ENCODE results near the gene KRTCAP2.

KRTCAP2 gene

DNA sequence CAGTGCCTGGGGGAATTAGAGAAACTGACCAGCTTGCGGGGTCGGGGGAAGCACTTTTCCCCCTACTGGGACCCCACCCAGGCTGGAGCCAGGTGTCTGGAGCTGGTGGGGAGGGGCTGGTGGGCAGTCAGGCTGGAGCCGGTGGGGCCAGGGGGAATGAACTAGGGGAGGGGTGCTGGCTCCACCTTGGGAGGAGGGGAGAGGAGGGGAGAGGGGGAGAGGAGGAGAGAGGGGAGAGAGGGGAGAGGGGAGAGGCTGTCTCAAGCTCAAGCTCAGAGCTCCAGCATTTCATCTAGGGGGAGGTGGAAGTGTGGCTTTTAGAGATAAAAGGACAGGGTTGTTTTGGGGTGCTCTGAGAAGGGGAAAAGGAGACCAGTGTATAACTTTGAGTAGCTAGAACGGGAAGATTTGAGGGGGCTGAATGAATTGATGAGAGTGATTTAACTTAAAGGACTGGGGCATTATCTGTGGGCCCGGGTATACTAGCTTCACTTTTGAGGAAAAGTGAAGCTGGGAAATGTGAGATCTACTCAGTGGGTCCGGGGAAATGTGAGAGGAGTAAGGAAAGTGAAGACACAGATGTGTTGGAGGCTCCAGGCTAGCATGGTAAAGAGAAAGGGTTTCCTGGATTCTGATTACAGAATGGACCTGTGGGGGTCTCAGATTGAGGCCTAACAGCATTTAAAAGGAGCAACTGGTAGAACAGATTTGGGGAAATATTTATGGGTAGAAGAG, 42.7 kb downstream of the KRTCAP2 start:
- no peak for DNase-seq

DNA sequence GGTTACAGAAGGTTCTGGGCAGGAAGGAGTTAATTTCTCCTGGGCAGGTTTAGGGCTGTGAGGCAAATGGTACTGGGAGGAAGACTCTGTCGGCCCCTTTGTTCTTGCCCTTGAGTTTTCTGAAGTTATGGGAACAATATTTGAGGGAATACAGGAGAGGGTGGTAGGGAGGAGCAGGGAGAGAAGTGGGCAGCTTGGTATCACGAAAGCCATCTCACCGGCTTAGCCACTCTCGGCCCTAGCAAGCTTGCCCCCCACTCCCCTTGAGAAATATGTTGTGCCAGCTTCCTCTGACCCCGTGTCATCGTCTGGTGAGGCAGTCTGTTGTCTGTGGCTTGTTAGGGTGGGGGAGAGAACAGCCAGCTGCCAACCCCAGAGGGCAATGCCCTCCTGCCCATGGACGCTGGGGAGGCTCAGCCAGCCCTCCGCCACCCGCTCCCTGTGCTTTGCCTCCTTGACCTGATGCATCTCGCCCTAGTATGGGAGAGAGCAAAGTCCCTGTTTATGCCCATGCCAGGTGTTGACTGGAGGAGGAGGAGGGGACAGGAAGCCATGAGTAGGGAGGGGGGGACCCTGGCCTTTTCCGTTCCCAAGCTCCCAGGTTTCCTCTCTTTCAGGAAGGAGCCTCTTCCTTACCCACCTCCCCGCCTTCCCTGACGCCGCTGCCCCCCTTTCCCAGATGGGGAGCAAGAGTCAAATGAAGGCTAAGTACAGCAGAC, 44.2 kb downstream of the KRTCAP2 start:
- no peak for DNase-seq

DNA sequence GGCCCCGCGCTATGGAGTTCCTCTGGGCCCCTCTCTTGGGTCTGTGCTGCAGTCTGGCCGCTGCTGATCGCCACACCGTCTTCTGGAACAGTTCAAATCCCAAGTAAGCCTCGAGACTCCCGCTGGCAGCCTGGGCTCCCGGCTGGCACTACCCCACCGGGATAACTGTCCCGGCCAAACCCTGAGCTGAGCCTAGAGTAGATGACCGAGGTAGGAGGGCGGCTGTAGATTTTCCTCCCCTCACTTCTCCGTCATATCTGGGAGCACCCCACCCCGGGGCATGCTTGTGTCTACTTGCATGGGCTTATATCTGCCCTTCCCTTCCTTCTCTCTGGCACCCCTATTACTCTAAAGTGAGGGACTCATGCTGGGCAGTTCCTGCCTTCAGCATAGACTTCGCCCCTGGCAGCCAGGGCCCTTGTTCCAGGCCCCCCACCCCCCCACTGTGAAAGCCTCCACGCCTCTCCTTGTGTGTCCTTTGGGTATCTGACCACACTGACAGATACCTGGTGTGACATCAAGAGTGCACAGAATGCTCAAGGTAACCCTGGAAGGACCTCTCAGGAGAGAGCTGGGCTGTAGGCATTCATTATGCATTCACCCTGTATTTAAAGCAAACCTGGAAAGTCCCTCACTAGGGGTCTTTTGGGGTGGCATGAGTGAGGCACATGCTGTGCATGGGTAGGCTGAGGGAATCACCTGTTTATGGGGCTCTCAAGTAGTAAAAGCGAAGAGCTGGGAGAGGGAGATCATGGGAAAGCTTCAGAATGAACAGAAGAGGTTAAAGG, 44.9 kb downstream of the KRTCAP2 start:
- no peak for DNase-seq

DNA sequence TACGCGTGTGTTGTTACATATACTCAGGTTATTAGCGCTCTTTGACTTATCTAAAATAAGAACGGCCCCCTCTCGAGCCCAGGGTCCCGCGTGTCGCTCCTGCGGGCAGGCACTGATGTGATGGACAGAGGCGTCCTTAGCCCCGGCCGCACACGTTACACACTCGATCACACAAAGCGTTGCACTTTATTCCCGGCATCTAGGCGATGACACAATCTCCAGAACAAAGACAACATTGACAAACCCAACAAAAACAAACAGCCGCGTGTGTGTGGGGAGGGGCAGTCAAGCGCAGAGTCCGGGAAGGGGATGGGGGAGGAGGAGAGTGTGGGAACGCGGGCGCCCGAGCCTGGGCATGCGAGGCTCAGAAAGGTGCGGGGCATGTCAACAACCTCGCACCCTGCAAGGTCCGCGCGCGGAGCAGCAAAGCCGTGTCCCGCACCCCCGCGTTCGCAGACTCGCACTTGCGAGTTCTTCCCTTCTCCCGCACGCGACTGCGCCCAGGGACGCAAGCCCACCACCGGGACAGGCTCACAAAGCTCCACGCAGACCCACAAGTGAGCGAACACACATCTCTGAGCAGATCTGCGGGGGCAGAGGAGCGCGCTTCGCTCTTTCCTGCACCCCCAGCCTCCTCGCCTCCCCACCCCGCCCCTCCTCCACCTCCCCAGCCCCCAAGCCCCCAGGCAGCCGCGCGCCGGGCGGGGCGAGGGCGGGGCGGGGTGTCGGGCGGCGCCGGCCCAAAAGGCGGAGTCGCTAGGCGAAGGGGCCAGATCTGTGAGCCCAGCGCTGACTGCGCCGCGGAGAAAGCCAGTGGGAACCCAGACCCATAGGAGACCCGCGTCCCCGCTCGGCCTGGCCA, 45.8 kb downstream of the KRTCAP2 start, which contains the start of gene EFNA1:
Gene EFNA1, plus strand, starts transcription at position 772 of the 862 bp plus-strand sequence. CDS start 102 bp downstream, outside the sequence.
- DNase-seq, result peak; percentile 22

DNA sequence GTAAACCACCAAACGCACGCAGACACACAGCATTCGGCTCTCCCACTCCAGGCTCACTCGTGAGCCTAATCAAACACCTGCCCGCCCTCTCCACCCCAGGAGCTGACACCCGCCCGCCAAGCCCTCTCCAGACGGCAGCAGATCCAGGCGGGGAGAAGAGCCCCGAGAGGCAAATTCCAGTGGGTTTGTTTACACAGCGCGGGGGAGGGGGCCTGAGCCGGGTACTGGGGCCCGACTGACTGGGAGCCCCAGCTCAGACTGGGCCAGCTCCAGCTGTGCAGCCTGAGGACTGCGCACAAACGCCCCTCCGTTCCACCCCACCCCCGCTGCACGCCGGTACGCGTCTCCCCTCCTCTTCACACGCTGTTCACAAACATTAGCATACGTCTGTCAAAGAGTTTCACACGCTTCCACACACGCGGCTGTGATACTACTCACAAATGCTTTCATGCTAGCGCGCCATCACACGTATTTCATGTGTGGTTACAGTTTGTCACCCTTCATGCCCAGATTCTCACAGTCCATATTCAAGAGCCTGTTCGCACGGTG, 46.5 kb downstream of the KRTCAP2 start:
- peak; percentile 9 for DNase-seq

DNA sequence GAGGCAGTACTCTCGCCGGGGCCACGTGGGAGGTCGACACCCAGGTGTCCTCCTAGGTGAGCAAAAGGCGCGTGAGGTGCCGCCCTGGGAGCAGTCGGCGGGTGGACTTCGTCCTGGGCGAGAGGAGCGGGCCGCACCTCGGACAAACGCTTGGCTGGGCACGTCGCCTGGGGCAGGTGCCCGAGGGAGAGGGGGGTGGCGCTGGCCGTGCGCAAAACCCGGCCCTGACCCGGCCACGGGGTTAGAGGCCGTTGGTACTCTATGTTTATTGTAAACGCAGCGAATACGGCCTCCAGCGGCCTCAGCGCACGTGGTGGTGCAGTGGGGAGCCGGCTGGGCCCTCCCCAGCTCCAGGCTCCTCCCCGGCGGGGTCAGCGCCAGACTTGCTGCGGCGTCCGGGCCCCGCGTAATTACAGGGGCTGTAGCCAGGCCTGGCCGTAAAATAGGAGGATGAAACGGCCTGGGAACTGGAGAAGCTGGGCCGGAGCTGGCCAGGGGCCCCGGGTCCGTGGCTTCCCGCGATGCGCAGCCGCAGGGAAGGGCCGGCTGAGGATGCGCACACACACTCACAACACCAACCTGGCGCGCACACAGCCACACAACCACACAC, 47.1 kb downstream of the KRTCAP2 start:
- no peak for DNase-seq

DNA sequence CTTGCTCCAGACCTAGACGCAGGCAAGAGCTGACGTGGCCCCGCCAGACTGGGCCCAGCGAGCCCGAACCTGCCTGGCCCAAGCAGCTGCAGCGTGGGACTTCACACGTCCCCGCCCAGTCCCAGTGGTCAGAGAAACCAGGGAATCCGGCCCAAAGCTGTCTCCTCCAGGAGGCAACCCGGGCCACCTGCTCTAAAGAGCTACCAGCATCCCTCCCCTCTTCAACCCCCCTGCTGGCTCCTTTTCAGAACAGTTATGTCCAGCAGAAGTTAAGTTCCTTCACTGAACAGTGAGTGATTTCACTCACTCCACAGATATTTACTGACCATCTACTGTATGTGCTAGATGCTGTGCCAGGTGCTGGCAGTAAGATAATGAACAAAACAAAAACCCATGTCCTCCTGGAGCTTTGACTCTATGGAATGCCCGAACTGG, 47.6 kb downstream of the KRTCAP2 start:
- no peak for DNase-seq

DNA sequence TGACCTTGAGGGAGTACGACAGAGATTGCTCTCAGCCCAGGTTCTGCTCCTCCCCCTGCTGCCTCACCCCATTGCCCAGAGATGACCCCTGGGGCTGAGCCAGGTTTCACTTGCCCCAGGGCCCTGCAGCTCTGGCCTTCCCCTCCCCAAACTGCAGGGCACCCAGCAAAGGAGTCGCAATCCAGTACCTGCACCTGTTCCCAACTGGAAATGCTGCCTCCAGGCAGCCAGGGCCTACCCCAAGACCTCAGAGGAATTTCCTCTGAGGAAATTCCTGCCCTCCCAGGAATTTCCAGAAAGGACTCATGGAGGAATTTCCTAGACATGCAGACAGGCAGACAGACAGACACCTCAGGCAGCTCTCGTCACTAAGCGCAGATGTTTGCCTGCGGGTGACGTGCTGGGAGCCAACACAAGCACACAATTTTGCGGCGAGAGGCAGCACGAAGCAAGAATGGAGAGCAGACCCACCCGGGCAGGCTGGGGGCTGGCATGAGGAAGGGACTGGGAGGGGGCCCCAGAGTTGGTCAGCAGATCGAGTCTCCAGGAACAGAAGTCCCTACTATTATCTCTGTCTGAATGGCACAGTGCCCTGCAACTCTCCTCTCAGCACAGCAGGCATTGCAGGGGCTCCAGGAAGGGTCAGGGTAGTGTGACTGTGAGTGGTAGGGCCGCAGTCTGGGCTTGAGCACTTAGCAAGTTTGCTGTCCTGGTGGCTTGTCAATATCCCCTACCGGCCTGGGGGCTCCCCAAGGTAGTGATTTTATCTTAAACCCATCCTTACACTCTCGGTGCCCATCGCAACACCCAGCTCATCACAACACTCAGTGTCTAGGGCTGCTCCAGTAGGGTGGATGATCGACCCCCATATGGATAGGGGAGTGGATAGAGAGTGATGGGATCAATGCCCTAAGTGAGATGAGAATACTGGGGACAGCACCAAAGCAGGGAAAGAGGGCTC, 48.3 kb downstream of the KRTCAP2 start:
- no peak for DNase-seq

DNA sequence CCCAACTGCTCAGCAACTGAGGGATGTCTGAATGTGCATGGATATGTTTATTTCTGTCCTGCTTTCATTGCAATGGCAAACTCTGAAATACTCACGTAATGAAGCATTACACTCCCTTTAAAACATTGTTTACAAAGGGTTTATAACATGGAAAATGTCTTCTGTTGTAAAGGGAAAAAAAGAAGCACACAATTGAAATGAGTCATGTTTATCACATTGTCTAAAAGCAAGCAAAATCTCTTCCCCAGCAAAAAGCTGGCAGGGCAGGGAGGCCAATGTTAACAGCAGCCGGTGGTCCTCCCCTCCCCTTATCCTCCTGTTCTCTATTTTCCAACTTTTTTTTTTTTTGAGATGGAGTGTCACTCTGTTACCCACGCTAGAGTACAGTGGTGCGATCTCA, 49.3 kb downstream of the KRTCAP2 start:
- DNase-seq, result no peak

DNA sequence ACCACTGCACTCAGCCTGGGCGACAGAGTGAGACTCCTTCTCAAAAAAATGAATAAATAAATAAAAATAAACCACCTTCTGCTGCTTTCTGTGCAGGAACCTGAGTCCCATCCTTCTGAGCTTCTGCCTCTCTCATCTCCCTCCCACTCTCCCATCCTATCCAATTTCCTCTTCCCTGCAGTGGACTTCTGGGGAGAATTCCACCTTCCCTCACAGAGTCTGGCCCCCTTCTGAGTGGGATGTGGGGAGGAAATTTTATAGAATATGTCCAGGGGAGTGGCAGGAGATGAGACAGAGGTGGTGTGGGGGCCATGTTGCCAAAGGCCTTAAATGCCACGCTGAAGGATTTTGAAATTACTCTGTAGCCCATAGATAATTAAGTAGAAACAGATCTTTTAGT, 50.8 kb downstream of the KRTCAP2 start:
- no peak for DNase-seq

DNA sequence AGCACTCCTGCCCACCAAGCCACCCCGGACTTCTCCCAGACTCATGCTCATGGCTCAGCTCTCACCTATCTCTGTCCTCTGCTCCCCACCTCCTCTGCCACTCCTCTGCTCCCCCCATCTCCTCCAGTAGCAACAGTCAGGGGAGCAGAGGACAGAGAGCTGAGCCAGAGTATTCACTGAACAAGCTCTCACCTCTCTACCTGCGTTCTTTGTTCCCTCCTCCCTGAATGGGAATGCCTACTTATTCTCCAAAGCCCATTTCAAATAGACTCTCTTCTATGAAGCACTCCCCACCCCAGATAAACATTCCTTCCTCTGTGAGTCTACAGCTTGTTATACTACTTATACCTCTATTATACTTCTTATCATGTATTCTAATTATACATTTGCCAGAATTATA, 51.9 kb downstream of the KRTCAP2 start:
- no peak for DNase-seq

DNA sequence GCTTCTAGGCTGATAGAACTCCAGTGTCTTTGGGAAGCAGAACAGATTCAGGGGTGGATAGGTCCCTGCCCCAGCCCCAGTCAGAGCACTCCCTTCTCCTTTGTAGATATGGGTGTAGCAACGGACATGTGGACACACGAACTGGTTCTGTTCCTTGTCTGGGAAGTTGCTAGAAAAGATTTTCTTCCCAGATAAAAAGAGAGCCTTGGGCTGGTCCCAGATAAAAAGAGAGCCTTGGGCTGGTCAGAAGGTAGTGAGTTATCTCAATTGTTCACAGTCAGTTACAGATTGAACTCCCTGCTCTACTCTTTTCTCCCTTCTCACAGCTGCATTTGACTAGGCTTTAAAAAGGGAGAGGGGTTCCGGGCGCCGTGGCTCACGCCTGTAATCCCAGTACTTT, 52.9 kb downstream of the KRTCAP2 start:
- DNase-seq, result no peak

All from activated effector memory CD4-positive, alpha-beta T cell treated with Interleukin-2 at 50 U/mL for 16 hours (primary cell).